H1 (cell line): ENCODE data around the gene PRF1. TPM values are rescaled to one million over a fixed set of nuclear protein-coding genes. Genes with fewer than 3 reads are reported as not detected.

ENCODE experiments used
- CTCF ChIA-PET: fragments of 300-600 bp; sonication (Branson Sonifier 250); formaldehyde crosslinking; loops from one replicate; lab custom pipeline; 2021; ENCODE audit not compliant: partially characterized antibody; lab: Charles Lee
- POLR2A ChIA-PET: fragments of 300-600 bp; sonication (Branson Sonifier 250); formaldehyde crosslinking; loops from one replicate; lab custom pipeline; 2021; ENCODE audit warnings: inconsistent platforms; ENCODE audit not compliant: partially characterized antibody; lab: Charles Lee
- DNase-seq, 2 experiments: peaks; one replicate each; pipeline versions ENCODE4 v3.0.0 to v3.0.0-alpha.2; 2010 to 2022; ENCODE audit warnings: low spot score in 2 of 2, low read depth in 1 of 2, mixed read lengths in 1 of 2
- FAIRE-seq: peaks from 2 replicates; lab custom pipeline; 2011; peaks lifted over from hg19 to GRCh38; lab: Jason Lieb, UNC
- H2AFZ ChIP-seq: 2 replicates; pipeline ENCODE4 v1.8.1; 2012; ENCODE audit warnings: low read length, inconsistent platforms
- H2AK5ac ChIP-seq: 2 replicates; pipeline ENCODE4 v1.6.1; 2013; ENCODE audit warnings: low read depth, low read length
- H2BK120ac ChIP-seq: replicated peaks from 2 replicates; pipeline ENCODE3; 2013; ENCODE audit warnings: low read depth, low read length, inconsistent platforms
- H2BK12ac ChIP-seq: 2 replicates; pipeline ENCODE4 v1.6.1; 2013; ENCODE audit warnings: low read depth, low read length
- H2BK15ac ChIP-seq: 2 replicates; pipeline ENCODE4 v1.6.1; 2013; ENCODE audit warnings: low read length
- H2BK20ac ChIP-seq: 2 replicates; pipeline ENCODE4 v1.6.1; 2013; ENCODE audit warnings: low read length
- H2BK5ac ChIP-seq: 2 replicates; pipeline ENCODE4 v1.6.1; 2013; ENCODE audit warnings: low read depth, low read length
- H3K14ac ChIP-seq: 2 replicates; pipeline ENCODE4 v1.6.1; 2013; ENCODE audit warnings: inconsistent platforms; ENCODE audit not compliant: insufficient read length
- H3K18ac ChIP-seq: 2 replicates; pipeline ENCODE4 v1.6.1; 2013; ENCODE audit warnings: low read length; ENCODE audit errors: extremely low read depth
- H3K23ac ChIP-seq: 2 replicates; pipeline ENCODE4 v1.6.1; 2013; ENCODE audit warnings: inconsistent platforms; ENCODE audit not compliant: insufficient read length
- H3K23me2 ChIP-seq: 2 replicates; pipeline ENCODE4 v1.6.1; 2013; ENCODE audit warnings: low read depth, low read length
- H3K27ac ChIP-seq: 2 replicates; pipeline ENCODE4 v1.6.1; 2011; ENCODE audit warnings: low read depth, low read length, inconsistent platforms
- H3K27me3 ChIP-seq, 4 experiments: replicated peaks in 1 of 4; 1 replicate in 1 of 4; 2 replicates in 3 of 4; pipeline versions ENCODE4 v1.6.1 to v1.8.1; 2011 to 2013; ENCODE audit warnings: low read length in 3 of 4, mild to moderate bottlenecking in 3 of 4, inconsistent platforms in 2 of 4, mixed read lengths in 2 of 4, moderate library complexity in 1 of 4; ENCODE audit not compliant: control insufficient read depth in 3 of 4, insufficient read depth in 3 of 4; ENCODE audit errors: extremely low read depth in 1 of 4
- H3K36me3 ChIP-seq, 4 experiments: 2 replicates each; pipeline versions ENCODE4 v1.6.1 to v1.8.1; 2011 to 2013; ENCODE audit warnings: mild to moderate bottlenecking in 4 of 4, low read length in 3 of 4, moderate library complexity in 2 of 4, control low read depth in 1 of 4, inconsistent platforms in 1 of 4; ENCODE audit not compliant: insufficient read depth in 4 of 4, control insufficient read depth in 2 of 4
- H3K4ac ChIP-seq: replicated peaks from 2 replicates; pipeline ENCODE3; 2013; ENCODE audit warnings: low read length, low read depth, mixed read lengths, inconsistent platforms; ENCODE audit not compliant: insufficient read length
- H3K4me1 ChIP-seq, 4 experiments: replicated peaks in 1 of 4; 1 replicate in 1 of 4; 2 replicates in 3 of 4; pipeline versions ENCODE4 v1.6.1 to v1.8.1; 2011 to 2013; ENCODE audit warnings: low read length in 3 of 4, inconsistent platforms in 2 of 4, mixed read lengths in 1 of 4; ENCODE audit not compliant: insufficient read depth in 4 of 4, control insufficient read depth in 3 of 4
- H3K4me2 ChIP-seq, 2 experiments: 2 replicates each; pipeline versions ENCODE4 v1.6.1 to v1.8.1; 2011 to 2013; ENCODE audit warnings: low read depth in 2 of 2, low read length in 2 of 2, control low read depth in 1 of 2, inconsistent platforms in 1 of 2, mild to moderate bottlenecking in 1 of 2; ENCODE audit not compliant: insufficient read depth in 1 of 2
- H3K4me3 ChIP-seq, 4 experiments: fragments of 200-600, 300-600 bp in 1 of 4; sonication (generic), shearing (Covaris generic), sonication (Bioruptor Twin) in 1 of 4; 2 replicates each; pipeline versions ENCODE4 v1.5.1 to v1.8.1; 2011 to 2016; ENCODE audit warnings: low read length in 4 of 4, low read depth in 3 of 4, control low read depth in 2 of 4, inconsistent platforms in 2 of 4, mild to moderate bottlenecking in 2 of 4, mixed read lengths in 1 of 4, moderate library complexity in 1 of 4; ENCODE audit not compliant: insufficient read depth in 2 of 4; ENCODE audit errors: extremely low read depth in 1 of 4
- H3K56ac ChIP-seq: replicated peaks from 2 replicates; pipeline ENCODE3; 2013; ENCODE audit warnings: low read depth, mild to moderate bottlenecking, mixed read lengths, low read length, inconsistent platforms; ENCODE audit not compliant: insufficient read length
- H3K79me1 ChIP-seq: 2 replicates; pipeline ENCODE4 v1.6.1; 2013; ENCODE audit warnings: low read depth, low read length, control low read depth
- H3K79me2 ChIP-seq, 2 experiments: 2 replicates each; pipeline versions ENCODE4 v1.6.1 to v1.8.1; 2012 to 2013; ENCODE audit warnings: low read length in 2 of 2, mild to moderate bottlenecking in 2 of 2, inconsistent platforms in 1 of 2; ENCODE audit not compliant: insufficient read depth in 2 of 2, control insufficient read depth in 1 of 2
- H3K9ac ChIP-seq, 4 experiments: replicated peaks in 1 of 4; 1 replicate in 1 of 4; 2 replicates in 3 of 4; pipeline versions ENCODE4 v1.6.1 to v1.8.1; 2011 to 2013; ENCODE audit warnings: low read depth in 3 of 4, low read length in 3 of 4, control low read depth in 2 of 4, mild to moderate bottlenecking in 2 of 4, moderate library complexity in 2 of 4, inconsistent platforms in 1 of 4; ENCODE audit errors: extremely low read depth in 1 of 4
- H3K9me3 ChIP-seq, 2 experiments: 2 replicates each; pipeline versions ENCODE4 v1.6.1 to v1.8.1; 2012 to 2013; ENCODE audit warnings: mild to moderate bottlenecking in 2 of 2, moderate library complexity in 2 of 2, control low read depth in 1 of 2, inconsistent platforms in 1 of 2, low read depth in 1 of 2, low read length in 1 of 2, mixed read lengths in 1 of 2; ENCODE audit not compliant: insufficient read depth in 2 of 2
- H4K20me1 ChIP-seq, 2 experiments: replicated peaks in 1 of 2; 2 replicates each; pipeline versions ENCODE3 to v1.8.1; 2011 to 2013; ENCODE audit warnings: inconsistent platforms in 2 of 2, low read length in 2 of 2, mild to moderate bottlenecking in 1 of 2; ENCODE audit not compliant: insufficient read depth in 2 of 2, control insufficient read depth in 1 of 2
- H4K5ac ChIP-seq: 2 replicates; pipeline ENCODE4 v1.6.1; 2013; ENCODE audit warnings: low read length, low read depth, mixed read lengths, inconsistent platforms; ENCODE audit not compliant: insufficient read length
- H4K8ac ChIP-seq: 2 replicates; pipeline ENCODE4 v1.8.0; 2013; ENCODE audit warnings: mild to moderate bottlenecking, moderate library complexity, low read length, inconsistent platforms; ENCODE audit not compliant: insufficient read depth; ENCODE audit errors: extremely low read depth
- H4K91ac ChIP-seq: replicated peaks from 2 replicates; pipeline ENCODE3; 2013; ENCODE audit warnings: low read length, mixed read lengths, inconsistent platforms; ENCODE audit not compliant: insufficient read length
- ASH2L ChIP-seq: fragments of 200-600, 300-600 bp; sonication (generic); IDR thresholded peaks from one replicate; pipeline ENCODE4 v1.7.1; 2017; ENCODE audit warnings: low read length
- JUND ChIP-seq: IDR thresholded peaks from 2 replicates; pipeline ENCODE4 v1.6.1; 2011; ENCODE audit warnings: mild to moderate bottlenecking, improper control_type of control experiment, low read length
- SP1 ChIP-seq: IDR thresholded peaks from 2 replicates; pipeline ENCODE4 v1.6.1; 2011; ENCODE audit warnings: low read depth, low read length
- WGBS, 2 experiments: shearing (Covaris generic) in 1 of 2; methylation state at CpG; one replicate each; pipeline versions ENCODE4 v1.1.6 to v1.1.7; 2013 to 2015; ENCODE audit warnings: low lambda C conversion rate in 2 of 2, mixed read lengths in 2 of 2, inconsistent platforms in 1 of 2, low coverage in 1 of 2, missing lambda C conversion rate in 1 of 2; ENCODE audit not compliant: insufficient replicate concordance in 2 of 2, insufficient coverage in 1 of 2, insufficient read length in 1 of 2; ENCODE audit errors: extremely low coverage in 1 of 2, missing lambda C conversion rate in 1 of 2; 5-methylcytosine and 5-hydroxymethylcytosine counted together
- polyA plus RNA-seq, 7 experiments: library from polyadenylated mRNA; depleted of rRNA in 3 of 7; stranded (reverse) in 5 of 7; unstranded in 2 of 7; fragments of >200 nt in 5 of 7; fragments of 200-250 nt in 2 of 7; gene quantifications; 1 replicate in 5 of 7; 2 replicates in 1 of 7; 4 replicates in 1 of 7; pipeline versions ENCODE4 v1.2.1 to v1.2.3, GENCODE V29; 2011 to 2013; ENCODE audit warnings: missing spikeins in 2 of 7, mixed read lengths in 2 of 7
- total RNA-seq: library from RNA; stranded (reverse); fragmentation: NEBNext Ultra II Directional; extraction: Animal tissue kit (Norgen Biotek cat#: 25700); gene quantifications from 2 replicates; pipeline ENCODE4 v1.2.1, GENCODE V29; 2021

PRF1 gene
- total and polyA plus RNA-seq, 2 of the 8 experiments (the other 6 are each of a cell fraction or from before 2014, with no cell fraction given), result 0.15 TPM; not detected in 1

DNA sequence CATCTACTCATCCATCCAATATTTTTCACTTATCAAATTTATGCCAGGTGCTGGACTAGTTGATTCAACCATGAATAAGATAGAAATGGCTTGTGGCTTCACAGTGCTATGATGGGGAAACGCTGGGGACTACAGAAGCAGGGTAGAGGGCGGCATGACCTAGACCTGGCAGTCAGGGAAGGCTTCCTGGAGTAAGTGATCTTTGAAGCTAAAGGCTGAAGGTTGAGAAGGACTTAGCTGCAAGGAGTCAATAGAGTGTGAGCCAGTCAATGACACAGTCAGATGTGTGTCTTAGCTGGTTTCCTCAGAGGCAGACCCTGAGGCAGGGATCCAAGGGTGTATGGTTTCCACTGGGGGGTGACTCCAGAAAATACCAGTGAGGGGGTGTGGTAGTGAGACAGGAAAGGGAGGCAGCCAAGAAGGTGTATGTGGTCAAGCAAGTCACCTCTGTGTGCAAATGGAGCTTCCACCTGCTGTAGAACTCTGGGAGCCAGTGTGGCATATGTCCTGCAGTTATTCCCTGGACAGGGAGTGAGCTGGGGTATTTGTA, 10.3 kb downstream of the PRF1 start:
- H3K27me3 ChIP-seq, result peaks cover 0 to 2% (median 0%) of the 10 kb centered on the region in 4 experiments; a peak in 1 of 7 replicates
- H4K8ac ChIP-seq, result no peak overlapping the region
- no peak overlapping the region for H4K91ac ChIP-seq
- H2AK5ac ChIP-seq, result no peak overlapping the region
- no peak overlapping the region for H2BK5ac ChIP-seq
- no peaks in the 10 kb centered on the region for H4K20me1 ChIP-seq
- H3K14ac ChIP-seq, result no peak overlapping the region
- H3K27ac ChIP-seq, result no peak overlapping the region
- no peak overlapping the region for H3K4me3 ChIP-seq
- no peak overlapping the region for H4K5ac ChIP-seq
- no peak overlapping the region for H2BK12ac ChIP-seq
- H3K4ac ChIP-seq, result no peak overlapping the region
- no peaks in the 10 kb centered on the region for H3K79me1 ChIP-seq
- no peak overlapping the region for H2BK15ac ChIP-seq
- no peak overlapping the region for H3K4me2 ChIP-seq
- H3K23ac ChIP-seq, result no peak overlapping the region
- H3K79me2 ChIP-seq, result no peaks in the 10 kb centered on the region
- WGBS, 2 experiments, result 85% methylated on average over 2 of the region's 2 CpGs; no CpG with 5 or more reads in 1 of the 2 experiments
- no peak overlapping the region for H3K18ac ChIP-seq
- no peak for FAIRE-seq
- H3K4me1 ChIP-seq, result peaks cover 0 to 4% (median 0%) of the 10 kb centered on the region in 4 experiments; a peak in 3 of 7 replicates
- H2BK120ac ChIP-seq, result no peak overlapping the region
- CTCF ChIA-PET, result interaction anchor here (0.6 to 2.0 kb wide), 8 partner anchors 10 to 311 kb away, joined by 3 to 8 read pairs (median 4); no protein-coding TSS in a partner anchor
- H3K56ac ChIP-seq, result no peak overlapping the region
- H2AFZ ChIP-seq, result no peak overlapping the region
- H3K9ac ChIP-seq, result no peak overlapping the region
- H3K9me3 ChIP-seq, result no peaks in the 10 kb centered on the region
- no peaks in the 10 kb centered on the region for H3K23me2 ChIP-seq
- no peaks in the 10 kb centered on the region for H3K36me3 ChIP-seq
- DNase-seq, result peak in 1 of 2 experiments; percentile 20
- H2BK20ac ChIP-seq, result no peak overlapping the region
- POLR2A ChIA-PET, result no interaction called here
- no peak for TF ChIP-seq JUND
- TF ChIP-seq SP1, result no peak
- TF ChIP-seq ASH2L, result no peak
